SK-N-MC (cell line): ENCODE measurements around the gene DUS1L.

Source experiments
- DNase-seq: peaks from one replicate; pipeline ENCODE4 v3.0.0-alpha.2; 2011; ENCODE audit warnings: low read depth, low spot score
- H3K27ac ChIP-seq: fragments of 200-600 bp; sonication (generic); 2 replicates; pipeline ENCODE4 v1.5.1; 2016; ENCODE audit warnings: mixed run types
- H3K36me3 ChIP-seq: fragments of 200-600 bp; sonication (generic); 2 replicates; pipeline ENCODE4 v1.6.1; 2017; ENCODE audit warnings: antibody characterized with exemption, low read length, mixed read lengths; ENCODE audit not compliant: insufficient read depth
- H3K4me3 ChIP-seq: fragments of 200-600 bp; sonication (generic); 2 replicates; pipeline ENCODE4 v1.5.1; 2016
- H3K9ac ChIP-seq: fragments of 200-600 bp; sonication (generic); 2 replicates; pipeline ENCODE4 v1.8.0; 2017; ENCODE audit warnings: mixed run types, mixed read lengths; ENCODE audit not compliant: insufficient read length
- H3K9me3 ChIP-seq: fragments of 200-600 bp; sonication (generic); 2 replicates; pipeline ENCODE4 v1.6.1; 2017; ENCODE audit warnings: low read depth, mild to moderate bottlenecking, antibody characterized with exemption, low read length, moderate library complexity, mixed read lengths
- EZH2 ChIP-seq: fragments of 200-600 bp; sonication (generic); IDR thresholded peaks from one replicate; pipeline ENCODE4 v1.6.1; 2017; ENCODE audit warnings: antibody characterized with exemption
- FOXP2 ChIP-seq: optimal IDR thresholded peaks from 2 replicates; pipeline ENCODE3; 2011; ENCODE audit warnings: mild to moderate bottlenecking, moderate library complexity; ENCODE audit not compliant: insufficient read depth; ENCODE audit errors: extremely low read length, control extremely low read depth
- POLR2AphosphoS5 ChIP-seq: IDR thresholded peaks from 2 replicates; pipeline ENCODE4 v1.6.1; 2012; ENCODE audit warnings: mild to moderate bottlenecking, low read depth, low read length, borderline replicate concordance

The DUS1L gene

GRCh38 chr17:82103553-82104451 is 38.2 kb upstream of the DUS1L start:
- no peak overlapping the region for H3K4me3 ChIP-seq
- no peaks in the 10 kb centered on the region for H3K9me3 ChIP-seq
- no peak for DNase-seq
- 0 out of 2 replicates have a peak overlapping the region, but pooled peaks have one; percentile 52 for H3K27ac ChIP-seq
- H3K36me3 ChIP-seq = no peaks in the 10 kb centered on the region
- TF ChIP-seq EZH2 = no peak
- TF ChIP-seq POLR2AphosphoS5 = no peak; the same call in 1 of the 2 replicates
- TF ChIP-seq FOXP2 = no peak
- no peak overlapping the region for H3K9ac ChIP-seq

DNA sequence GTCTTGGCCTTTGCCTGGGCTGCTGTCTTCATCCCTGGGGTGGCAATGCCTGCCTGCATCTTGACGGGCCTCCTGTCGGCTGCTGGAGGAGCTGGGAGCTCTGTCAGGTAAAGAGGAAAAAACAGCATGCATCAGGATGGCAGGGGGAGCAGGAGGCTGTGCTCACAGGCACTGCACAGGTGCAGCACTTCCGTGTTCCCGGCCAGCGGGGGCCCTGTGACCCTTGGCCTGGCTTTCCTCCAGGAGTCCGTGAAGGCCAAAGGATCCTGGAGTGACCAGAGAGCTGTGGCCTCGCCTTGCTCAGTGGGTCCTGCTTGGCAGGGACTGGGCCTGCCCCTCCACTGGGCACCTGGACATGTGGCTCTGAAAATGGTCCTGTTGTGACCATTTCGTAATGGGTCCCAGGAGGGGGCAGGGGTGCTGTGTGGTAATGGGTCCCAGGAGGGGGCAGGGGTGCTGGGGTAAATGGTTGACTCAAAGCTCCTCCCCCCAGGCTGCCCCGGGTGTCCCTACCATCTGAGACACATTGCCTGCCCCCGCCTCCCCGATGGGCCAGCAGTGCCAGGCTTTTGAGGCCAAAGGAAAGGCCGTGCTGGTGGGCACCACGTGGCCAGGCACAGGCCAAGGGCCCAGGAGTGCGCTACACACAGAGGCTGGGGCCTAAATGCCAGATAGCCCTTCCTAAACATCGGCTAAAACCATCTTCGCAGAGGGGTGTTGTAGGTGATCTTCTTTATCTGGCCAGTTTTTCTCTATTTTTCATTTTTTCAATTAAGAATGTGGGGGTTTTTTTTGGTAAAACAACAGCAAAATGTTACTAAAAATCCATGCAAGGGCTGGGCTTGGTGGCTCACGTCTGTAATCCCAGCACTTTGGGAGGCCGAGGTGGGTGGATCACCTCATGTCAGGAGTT is 36.4 kb upstream of the DUS1L start:
- Histone ChIP-seq H3K27ac (peak overlapping the region; percentile 68), H3K4me3 (no peak overlapping the region), H3K9ac (no peak overlapping the region), H3K36me3 (no peaks in the 10 kb centered on the region), H3K9me3 (no peaks in the 10 kb centered on the region)
- TF ChIP-seq POLR2AphosphoS5 (0 out of 2 replicates have a peak, but pooled peaks have one; percentile 9), EZH2 (no peak)
- no peak for DNase-seq

- peaks cover 2% of the 10 kb centered on the region; the same call in 1 of the 2 replicates for H3K36me3 ChIP-seq
- TF ChIP-seq POLR2AphosphoS5 (no peak), FOXP2 (no peak), EZH2 (no peak)
- no peaks in the 10 kb centered on the region for H3K9me3 ChIP-seq
- H3K9ac ChIP-seq = no peak overlapping the region
- H3K4me3 ChIP-seq = no peak overlapping the region
- no peak for DNase-seq
- H3K27ac ChIP-seq = peak overlapping the region; percentile 60
These were observed 35.7 kb upstream of the DUS1L start for GRCh38 chr17:82101301-82101715.

- no peak for DNase-seq
- H3K27ac ChIP-seq = no peak overlapping the region
- peaks cover 8% of the 10 kb centered on the region; the same call in 1 of the 2 replicates for H3K36me3 ChIP-seq
- H3K9me3 ChIP-seq = no peaks in the 10 kb centered on the region
- TF ChIP-seq POLR2AphosphoS5 = peak; percentile 20; the same call in 1 of the 2 replicates
- no peak for TF ChIP-seq EZH2
- no peak overlapping the region for H3K9ac ChIP-seq
- no peak overlapping the region for H3K4me3 ChIP-seq
These were observed 35.1 kb upstream of the DUS1L start for GRCh38 chr17:82100502-82101298.

DNA sequence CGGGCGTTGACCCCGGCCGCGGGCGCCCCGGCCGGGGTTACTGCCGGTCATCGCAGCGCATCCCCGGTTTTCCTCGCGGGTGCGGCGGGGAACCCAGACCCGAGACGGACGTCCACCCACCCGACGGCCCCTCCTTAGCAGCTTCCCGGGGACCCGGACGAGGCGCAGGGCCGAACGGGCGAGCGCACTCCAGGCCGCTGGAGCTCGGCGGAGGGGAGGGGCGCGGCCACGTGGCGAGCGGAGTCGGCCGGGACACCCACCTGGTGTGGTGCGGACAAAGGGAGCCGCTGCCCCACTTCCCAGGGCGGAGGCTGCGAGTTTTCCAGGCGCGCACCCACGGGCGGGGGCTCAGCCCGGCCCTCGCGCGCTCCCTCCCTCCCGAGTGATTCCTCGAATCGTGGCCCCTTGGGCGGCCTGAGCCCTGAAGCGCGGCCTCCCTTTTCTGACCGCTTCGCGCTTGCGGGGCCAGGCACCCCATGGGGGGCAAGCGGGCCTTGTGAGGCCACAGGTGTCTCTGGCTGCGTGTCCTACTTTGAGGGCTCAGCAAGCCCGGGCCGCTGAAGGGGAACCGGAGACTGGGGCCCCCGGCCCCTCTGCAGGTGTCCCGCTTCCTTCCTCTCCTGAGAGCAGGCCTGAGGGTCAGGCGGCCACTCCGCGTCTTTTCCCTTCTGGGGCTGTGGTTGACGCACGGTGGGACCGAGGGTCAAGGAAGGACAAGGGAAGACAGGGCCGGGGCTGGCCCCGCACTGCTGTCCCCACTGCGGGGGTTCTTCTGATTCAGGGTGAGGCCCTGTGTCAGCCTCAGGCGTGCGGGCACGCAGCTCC is 33.5 kb upstream of the DUS1L start:
- peak overlapping the region; percentile 96 for H3K27ac ChIP-seq
- no peaks in the 10 kb centered on the region for H3K9me3 ChIP-seq
- peak overlapping the region; percentile 91 for H3K4me3 ChIP-seq
- TF ChIP-seq EZH2 (no peak), POLR2AphosphoS5 (peak; percentile 10; the same call in 1 of the 2 replicates)
- H3K9ac ChIP-seq = peak overlapping the region; percentile 90
- peaks cover 19% of the 10 kb centered on the region for H3K36me3 ChIP-seq
- no peak for DNase-seq

GRCh38 chr17:82098169-82098938 is 32.8 kb upstream of the DUS1L start, which contains the start of gene FASN:
Gene FASN (minus strand): TSS chr17:82098236. CDS start chr17:82096445, 1,791 bp downstream.
- Histone ChIP-seq H3K4me3 (peak within 1 kb of the TSS; percentile 91), H3K36me3 (peaks cover 26% of the 10 kb centered on the region)
- TF ChIP-seq FOXP2 (no peak), POLR2AphosphoS5 (peak; percentile 88), EZH2 (no peak)

GRCh38 chr17:82097919-82098168 is 32.2 kb upstream of the DUS1L start:
- peaks cover 31% of the 10 kb centered on the region for H3K36me3 ChIP-seq
- peak overlapping the region; percentile 97 for H3K9ac ChIP-seq
- no peak for TF ChIP-seq POLR2AphosphoS5
- TF ChIP-seq EZH2 = no peak
- no peak for TF ChIP-seq FOXP2
- H3K9me3 ChIP-seq = no peaks in the 10 kb centered on the region
- no peak for DNase-seq
- H3K4me3 ChIP-seq = peak overlapping the region; percentile 91
- peak overlapping the region; percentile 92 for H3K27ac ChIP-seq

More at GRCh38 chr17:82098169-82098938, 32.8 kb upstream of the DUS1L start, which contains the start of gene FASN:
- Histone ChIP-seq H3K9me3 (no peaks in the 10 kb centered on the region), H3K9ac (peak within 1 kb of the TSS; percentile 97), H3K27ac (peak within 1 kb of the TSS; percentile 96)
- DNase-seq = no peak
